LNCaP clone FGC (cell line): ENCODE data around the gene PALM.

ENCODE experiments used
- DNase-seq: peaks from one replicate; pipeline ENCODE4 v3.0.0-alpha.2; 2011; ENCODE audit warnings: low read depth
- H3K4me3 ChIP-seq: 2 replicates; pipeline ENCODE4 v1.5.1; 2011; ENCODE audit warnings: mild to moderate bottlenecking, low read depth, low read length, control low read depth
- CTCF ChIP-seq: IDR thresholded peaks from 2 replicates; pipeline ENCODE4 v1.5.1; 2012; ENCODE audit warnings: mild to moderate bottlenecking; ENCODE audit not compliant: control insufficient read depth, insufficient read depth; ENCODE audit errors: extremely low read depth

PALM gene

GRCh38 chr19:715347-715746 is 6.6 kb downstream of the PALM start:
- no peak for DNase-seq
- TF ChIP-seq CTCF = no peak
- no peak overlapping the region for H3K4me3 ChIP-seq

GRCh38 chr19:718251-718951 is 9.7 kb downstream of the PALM start:
- TF ChIP-seq CTCF = no peak
- no peak overlapping the region for H3K4me3 ChIP-seq

GRCh38 chr19:718991-719512 is 10.3 kb downstream of the PALM start:
- DNase-seq = no peak
- no peak for TF ChIP-seq CTCF
- no peak overlapping the region for H3K4me3 ChIP-seq

More at GRCh38 chr19:718251-718951, 9.7 kb downstream of the PALM start:
- DNase-seq = no peak

- no peak for TF ChIP-seq CTCF
- no peak overlapping the region for H3K4me3 ChIP-seq
- DNase-seq = no peak
These were observed 11.1 kb downstream of the PALM start for GRCh38 chr19:719636-720344.

- no peak for TF ChIP-seq CTCF
- DNase-seq = no peak
- no peak overlapping the region for H3K4me3 ChIP-seq
These were observed 11.8 kb downstream of the PALM start for GRCh38 chr19:720345-721160.

- TF ChIP-seq CTCF = no peak
- DNase-seq = no peak
- H3K4me3 ChIP-seq = no peak overlapping the region
These were observed 13.9 kb downstream of the PALM start for GRCh38 chr19:722553-723101.
